GM21825 (cell line): ENCODE data around the gene SAMD1.
"Not testable (repeated sequence)": the region's sequence is repeated elsewhere in the genome, so short reads cannot be mapped to it uniquely, and the experiment has no call there.

Experiments
- ATAC-seq: cut with Tn5 transposase; IDR thresholded peaks from one replicate; pipeline ENCODE4 v1.9.1; 2021; ENCODE audit warnings: mild to moderate bottlenecking, moderate library complexity; ENCODE audit not compliant: unreplicated experiment

The SAMD1 gene

GRCh38 chr19:14061751-14062557 is 28.6 kb downstream of the SAMD1 start, which contains the start of gene PALM3:
PALM3 (minus strand) TSS chr19:14062076; CDS start chr19:14061980, 96 bp downstream.
- no peak for ATAC-seq

- no peak for ATAC-seq
These were observed 29.3 kb downstream of the SAMD1 start for GRCh38 chr19:14061081-14061749.

GRCh38 chr19:14059652-14060155 is 30.8 kb downstream of the SAMD1 start:
- ATAC-seq: no peak

GRCh38 chr19:14059093-14059480 is 31.5 kb downstream of the SAMD1 start:
- ATAC-seq: no peak

GRCh38 chr19:14058182-14059092 is 32.1 kb downstream of the SAMD1 start:
- ATAC-seq: no peak

GRCh38 chr19:14056741-14057356 is 33.7 kb downstream of the SAMD1 start:
- ATAC-seq: no peak

- ATAC-seq: no peak
These were observed 34.4 kb downstream of the SAMD1 start for GRCh38 chr19:14056069-14056666.

GRCh38 chr19:14055396-14055795 is 35.2 kb downstream of the SAMD1 start:
- ATAC-seq: no peak

GRCh38 chr19:14054721-14055120 is 35.8 kb downstream of the SAMD1 start:
- ATAC-seq: no peak

- ATAC-seq: no peak
These were observed 36.5 kb downstream of the SAMD1 start for GRCh38 chr19:14054099-14054498.

- no peak for ATAC-seq
These were observed 37.1 kb downstream of the SAMD1 start for GRCh38 chr19:14053500-14053899.

- ATAC-seq: no peak
These were observed 37.5 kb downstream of the SAMD1 start for GRCh38 chr19:14053032-14053431.

GRCh38 chr19:14052470-14052869 is 38.1 kb downstream of the SAMD1 start:
- no peak for ATAC-seq

- no peak for ATAC-seq
These were observed 38.6 kb downstream of the SAMD1 start for GRCh38 chr19:14051980-14052379.

GRCh38 chr19:14050961-14051360 is 39.6 kb downstream of the SAMD1 start:
- not testable (repeated sequence) for ATAC-seq

GRCh38 chr19:14050512-14050911 is 40.0 kb downstream of the SAMD1 start:
- no peak for ATAC-seq

GRCh38 chr19:14048443-14049153 is 42.0 kb downstream of the SAMD1 start:
- ATAC-seq: no peak

- ATAC-seq: not testable (repeated sequence)
These were observed 42.7 kb downstream of the SAMD1 start for GRCh38 chr19:14047866-14048265.
